GM12878 (cell line): ENCODE data around the gene DLG1.

ENCODE experiments used
- BCL3 ChIP-seq: IDR thresholded peaks from 2 replicates; pipeline ENCODE4 v1.6.1; 2011; ENCODE audit warnings: borderline replicate concordance, low read depth, mild to moderate bottlenecking, moderate library complexity, low read length; ENCODE audit not compliant: insufficient read depth, poor library complexity, severe bottlenecking
- BHLHE40 ChIP-seq, 2 experiments: fragments of 450-650 bp in 1 of 2; IDR thresholded peaks; 2 replicates each; pipeline ENCODE4 v1.6.1; 2011 to 2017; ENCODE audit warnings: low read depth in 2 of 2, borderline replicate concordance in 1 of 2, improper control_type of control experiment in 1 of 2, low read length in 1 of 2, mild to moderate bottlenecking in 1 of 2
- BRCA1 ChIP-seq: IDR thresholded peaks from 2 replicates; pipeline ENCODE4 v1.6.1; 2011; ENCODE audit warnings: low read depth, low read length, improper control_type of control experiment
- CTCF ChIP-seq, 3 experiments: IDR thresholded peaks in 2 of 3; conservative IDR thresholded peaks in 1 of 3; 2 replicates each; pipeline ENCODE4 v1.5.1; 2011; ENCODE audit warnings: low read depth in 3 of 3, low read length in 3 of 3, mild to moderate bottlenecking in 3 of 3, control low read depth in 2 of 3, moderate library complexity in 2 of 3, inconsistent platforms in 1 of 3, mixed read lengths in 1 of 3; ENCODE audit not compliant: control insufficient read depth in 2 of 3, insufficient read depth in 1 of 3; ENCODE audit errors: extremely low read depth in 1 of 3
- EP300 ChIP-seq, 2 experiments: fragments of 150-350 bp in 1 of 2; IDR thresholded peaks; 2 replicates each; pipeline ENCODE4 v1.6.1; 2011 to 2012; ENCODE audit warnings: low read depth in 2 of 2, low read length in 2 of 2, borderline replicate concordance in 1 of 2, improper control_type of control experiment in 1 of 2, inconsistent platforms in 1 of 2; ENCODE audit not compliant: control insufficient read depth in 1 of 2
- ESRRA ChIP-seq: IDR thresholded peaks from 2 replicates; pipeline ENCODE4 v1.6.1; 2012; ENCODE audit warnings: mild to moderate bottlenecking, low read length, improper control_type of control experiment
- FOXK2 ChIP-seq: fragments of 450-650 bp; IDR thresholded peaks from 2 replicates; pipeline ENCODE4 v1.6.1; 2017; ENCODE audit warnings: mild to moderate bottlenecking, moderate library complexity
- MYC ChIP-seq: IDR thresholded peaks from 2 replicates; pipeline ENCODE4 v1.6.1; 2011; ENCODE audit warnings: mild to moderate bottlenecking, low read length, moderate library complexity, inconsistent platforms; ENCODE audit not compliant: insufficient read depth, insufficient replicate concordance, insufficient read length, severe bottlenecking
- NR2C2 ChIP-seq: IDR thresholded peaks from 2 replicates; pipeline ENCODE4 v1.6.1; 2011; ENCODE audit warnings: borderline replicate concordance, low read depth; ENCODE audit not compliant: control insufficient read depth, insufficient read length
- POLR2A ChIP-seq: IDR thresholded peaks from 2 replicates; pipeline ENCODE4 v1.6.1; 2011; ENCODE audit warnings: low read depth, mild to moderate bottlenecking, low read length
- RAD21 ChIP-seq: IDR thresholded peaks from 2 replicates; pipeline ENCODE4 v1.6.1; 2011; ENCODE audit warnings: mild to moderate bottlenecking, low read depth, low read length, moderate library complexity; ENCODE audit not compliant: insufficient read depth
- SMC3 ChIP-seq: IDR thresholded peaks from 2 replicates; pipeline ENCODE4 v1.6.1; 2011; ENCODE audit warnings: low read length, improper control_type of control experiment, borderline replicate concordance
- SREBF2 ChIP-seq: IDR thresholded peaks from 2 replicates; pipeline ENCODE4 v1.6.1; 2012; ENCODE audit warnings: mild to moderate bottlenecking, low read length
- SUZ12 ChIP-seq: fragments of 200-600 bp; sonication (generic); IDR thresholded peaks from one replicate; pipeline ENCODE4 v1.6.1; 2018; ENCODE audit warnings: antibody characterized with exemption, mild to moderate bottlenecking; ENCODE audit not compliant: unreplicated experiment

GRCh38 chr3:197320582-197320981, 22.2 kb upstream of the DLG1 start:
- TF ChIP-seq BRCA1 (no peak), BCL3 (no peak), RAD21 (no peak), CTCF (IDR thresholded peaks at IDR 0.05 in 2 of 3, conservative IDR thresholded peaks at IDR 0.05 in 1 of 3; ENCODE audit: control insufficient read depth in 2 of 3, extremely low read depth in 1 of 3, insufficient read depth in 1 of 3, low read depth in 3 of 3, low read length in 3 of 3) (no peak), MYC (no peak), FOXK2 (no peak), BHLHE40 (IDR thresholded peaks at IDR 0.05; ENCODE audit: borderline replicate concordance in 1 of 2, low read depth in 2 of 2, low read length in 1 of 2) (no peak), SUZ12 (no peak), NR2C2 (no peak), ESRRA (no peak), POLR2A (no peak), SMC3 (no peak), EP300 (IDR thresholded peaks at IDR 0.05; ENCODE audit: borderline replicate concordance in 1 of 2, control insufficient read depth in 1 of 2, low read depth in 2 of 2, low read length in 2 of 2) (no peak), SREBF2 (no peak)
